Measurements from ENCODE around the gene NUMBL.
A peak's percentile ranks its signal among the peaks of the same experiment; 100 is the strongest.

NUMBL gene

GRCh38 chr19:40716031-40716481 lies 25.6 kb upstream of the NUMBL start:
- DNase-seq: peak; percentile 18

- peak; percentile 89 for DNase-seq
These were observed 24.2 kb upstream of the NUMBL start for GRCh38 chr19:40714441-40715299.

GRCh38 chr19:40713939-40714338 lies 23.5 kb upstream of the NUMBL start:
- no peak for DNase-seq

- no peak for DNase-seq
These were observed 19.4 kb upstream of the NUMBL start for GRCh38 chr19:40709817-40710216.

- no peak for DNase-seq
These were observed 17.2 kb upstream of the NUMBL start for GRCh38 chr19:40707615-40708014.

- no peak for DNase-seq
These were observed 15.6 kb upstream of the NUMBL start for GRCh38 chr19:40705950-40706619.

GRCh38 chr19:40705362-40705651 lies 14.9 kb upstream of the NUMBL start:
- DNase-seq: no peak

- no peak for DNase-seq
These were observed 14.3 kb upstream of the NUMBL start for GRCh38 chr19:40704491-40705361.

- DNase-seq: no peak
These were observed 12.7 kb upstream of the NUMBL start for GRCh38 chr19:40703029-40703755.

- no peak for DNase-seq
These were observed 12.0 kb upstream of the NUMBL start for GRCh38 chr19:40702337-40703012.

GRCh38 chr19:40701758-40702157 lies 11.3 kb upstream of the NUMBL start:
- DNase-seq: no peak

- no peak for DNase-seq
These were observed 9.6 kb upstream of the NUMBL start for GRCh38 chr19:40700083-40700482.

- DNase-seq: no peak
These were observed 6.6 kb upstream of the NUMBL start for GRCh38 chr19:40697007-40697406.

- DNase-seq: no peak
These were observed 5.4 kb upstream of the NUMBL start for GRCh38 chr19:40695881-40696280.

GRCh38 chr19:40693896-40694295 lies 3.4 kb upstream of the NUMBL start:
- no peak for DNase-seq

- DNase-seq: no peak
These were observed 2.8 kb upstream of the NUMBL start for GRCh38 chr19:40693150-40693788.

- DNase-seq: no peak
These were observed 1.7 kb upstream of the NUMBL start for GRCh38 chr19:40692212-40692551.

GRCh38 chr19:40691421-40692211 lies 1.2 kb upstream of the NUMBL start:
- no peak for DNase-seq

- peak; percentile 65 for DNase-seq
These were observed 406 bp upstream of the NUMBL start for GRCh38 chr19:40690693-40691420.

GRCh38 chr19:40689339-40690049 lies 957 bp downstream of the NUMBL start:
- no peak for DNase-seq
